ENCODE data around the gene WDR54. TPM values are rescaled to one million over a fixed set of nuclear protein-coding genes. Genes with fewer than 3 reads are reported as not detected.

WDR54 gene
- 80.9 TPM for polyA plus RNA-seq (2012; ENCODE audit: missing spikeins)

- FAIRE-seq = peak; percentile 96
- TF ChIP-seq TAF1 (IDR thresholded peaks at IDR 0.05; ENCODE audit: borderline replicate concordance, low read depth, low read length) (peak; percentile 63; the same call in 1 of the 2 replicates), POLR2AphosphoS5 (IDR thresholded peaks at IDR 0.05; ENCODE audit: low read depth, low read length) (peak; percentile 91), POLR2A (IDR thresholded peaks at IDR 0.05; ENCODE audit: low read depth, low read length) (peak; percentile 93)
- DNase-seq (ENCODE audit: insufficient read length) = peak; percentile 94
Observed at GRCh38 chr2:74421221-74421870, at the start of gene WDR54, which contains the start of gene C2orf81. Gene WDR54 (plus strand): TSS chr2:74421730. CDS start chr2:74422154, 424 bp downstream. Gene C2orf81 (minus strand): TSS chr2:74421619. CDS start chr2:74421560, 59 bp downstream.

GRCh38 chr2:74372674-74373073 is 48.9 kb upstream of the WDR54 start:
- TF ChIP-seq TAF1 (IDR thresholded peaks at IDR 0.05; ENCODE audit: borderline replicate concordance, low read depth, low read length) = no peak
- no peak for TF ChIP-seq POLR2AphosphoS5 (IDR thresholded peaks at IDR 0.05; ENCODE audit: low read depth, low read length)
- TF ChIP-seq POLR2A (IDR thresholded peaks at IDR 0.05; ENCODE audit: low read depth, low read length) = no peak
- FAIRE-seq = no peak
- DNase-seq (ENCODE audit: insufficient read length) = no peak

GRCh38 chr2:74373221-74373676 is 48.3 kb upstream of the WDR54 start:
- no peak for DNase-seq (ENCODE audit: insufficient read length)
- no peak for FAIRE-seq
- no peak for TF ChIP-seq POLR2AphosphoS5 (IDR thresholded peaks at IDR 0.05; ENCODE audit: low read depth, low read length)
- no peak for TF ChIP-seq TAF1 (IDR thresholded peaks at IDR 0.05; ENCODE audit: borderline replicate concordance, low read depth, low read length)
- TF ChIP-seq POLR2A (IDR thresholded peaks at IDR 0.05; ENCODE audit: low read depth, low read length) = no peak

GRCh38 chr2:74373985-74374384 is 47.5 kb upstream of the WDR54 start:
- DNase-seq (ENCODE audit: insufficient read length) (no peak), FAIRE-seq (no peak)

GRCh38 chr2:74374509-74375205 is 46.9 kb upstream of the WDR54 start:
- TF ChIP-seq TAF1 (IDR thresholded peaks at IDR 0.05; ENCODE audit: borderline replicate concordance, low read depth, low read length) (no peak), POLR2A (IDR thresholded peaks at IDR 0.05; ENCODE audit: low read depth, low read length) (no peak), POLR2AphosphoS5 (IDR thresholded peaks at IDR 0.05; ENCODE audit: low read depth, low read length) (no peak)
- FAIRE-seq (no peak), DNase-seq (ENCODE audit: insufficient read length) (no peak)

More at GRCh38 chr2:74373985-74374384, 47.5 kb upstream of the WDR54 start:
- TF ChIP-seq TAF1 (IDR thresholded peaks at IDR 0.05; ENCODE audit: borderline replicate concordance, low read depth, low read length) (no peak), POLR2A (IDR thresholded peaks at IDR 0.05; ENCODE audit: low read depth, low read length) (no peak), POLR2AphosphoS5 (IDR thresholded peaks at IDR 0.05; ENCODE audit: low read depth, low read length) (no peak)

GRCh38 chr2:74375838-74376237 is 45.7 kb upstream of the WDR54 start:
- FAIRE-seq (no peak), DNase-seq (ENCODE audit: insufficient read length) (no peak)

GRCh38 chr2:74378007-74378406 is 43.5 kb upstream of the WDR54 start:
- no peak for FAIRE-seq
- DNase-seq (ENCODE audit: insufficient read length) = no peak
- no peak for TF ChIP-seq POLR2AphosphoS5 (IDR thresholded peaks at IDR 0.05; ENCODE audit: low read depth, low read length)
- no peak for TF ChIP-seq TAF1 (IDR thresholded peaks at IDR 0.05; ENCODE audit: borderline replicate concordance, low read depth, low read length)
- no peak for TF ChIP-seq POLR2A (IDR thresholded peaks at IDR 0.05; ENCODE audit: low read depth, low read length)

More at GRCh38 chr2:74375838-74376237, 45.7 kb upstream of the WDR54 start:
- TF ChIP-seq POLR2AphosphoS5 (IDR thresholded peaks at IDR 0.05; ENCODE audit: low read depth, low read length) = no peak
- no peak for TF ChIP-seq POLR2A (IDR thresholded peaks at IDR 0.05; ENCODE audit: low read depth, low read length)
- TF ChIP-seq TAF1 (IDR thresholded peaks at IDR 0.05; ENCODE audit: borderline replicate concordance, low read depth, low read length) = no peak

GRCh38 chr2:74379851-74380789 is 41.4 kb upstream of the WDR54 start, which contains the start of gene DCTN1:
Gene DCTN1 (minus strand): TSS chr2:74380311. CDS start chr2:74380037, 274 bp downstream.
- FAIRE-seq = peak; percentile 51
- TF ChIP-seq TAF1 (IDR thresholded peaks at IDR 0.05; ENCODE audit: borderline replicate concordance, low read depth, low read length) = no peak
- TF ChIP-seq POLR2AphosphoS5 (IDR thresholded peaks at IDR 0.05; ENCODE audit: low read depth, low read length) = no peak
- no peak for TF ChIP-seq POLR2A (IDR thresholded peaks at IDR 0.05; ENCODE audit: low read depth, low read length)

GRCh38 chr2:74381751-74382150 is 39.8 kb upstream of the WDR54 start:
- no peak for TF ChIP-seq POLR2A (IDR thresholded peaks at IDR 0.05; ENCODE audit: low read depth, low read length)
- no peak for TF ChIP-seq POLR2AphosphoS5 (IDR thresholded peaks at IDR 0.05; ENCODE audit: low read depth, low read length)
- TF ChIP-seq TAF1 (IDR thresholded peaks at IDR 0.05; ENCODE audit: borderline replicate concordance, low read depth, low read length) = no peak
- DNase-seq (ENCODE audit: insufficient read length) = no peak
- FAIRE-seq = no peak

More at GRCh38 chr2:74379851-74380789, 41.4 kb upstream of the WDR54 start, which contains the start of gene DCTN1:
- DNase-seq (ENCODE audit: insufficient read length) = no peak

- no peak for TF ChIP-seq POLR2AphosphoS5 (IDR thresholded peaks at IDR 0.05; ENCODE audit: low read depth, low read length)
- TF ChIP-seq TAF1 (IDR thresholded peaks at IDR 0.05; ENCODE audit: borderline replicate concordance, low read depth, low read length) = no peak
- TF ChIP-seq POLR2A (IDR thresholded peaks at IDR 0.05; ENCODE audit: low read depth, low read length) = no peak
- FAIRE-seq (no peak), DNase-seq (ENCODE audit: insufficient read length) (no peak)
Observed at GRCh38 chr2:74383254-74383653, 38.3 kb upstream of the WDR54 start.
